Kidney (tissue), 14 donors: Measurements from ENCODE around the gene DLGAP1. TPM values are rescaled to one million over a fixed set of nuclear protein-coding genes. Genes with fewer than 3 reads are reported as not detected.
A peak's percentile ranks its signal among the peaks of the same experiment; 100 is the strongest.

ENCODE experiments used
- DNase-seq, 5 donors: peaks; one replicate each; pipeline ENCODE4 v3.0.0-alpha.2; 2013 to 2020
- FAIRE-seq: peaks from 2 replicates; lab custom pipeline; 2012; peaks lifted over from hg19 to GRCh38; lab: Jason Lieb, UNC
- H3K27ac ChIP-seq, 2 donors: one replicate each; pipeline ENCODE4 v1.7.0; 2013; ENCODE audit warnings: low read depth in 2 of 2, low read length in 2 of 2, inconsistent platforms in 1 of 2
- H3K27me3 ChIP-seq: one replicate; pipeline ENCODE4 v1.7.1; 2013; ENCODE audit warnings: low read length, inconsistent platforms; ENCODE audit not compliant: control insufficient read depth, insufficient read depth
- H3K36me3 ChIP-seq, 3 donors: one replicate each; pipeline versions ENCODE4 v1.7.0 to v1.7.1; 2013; ENCODE audit warnings: low read length in 3 of 3, control low read depth in 1 of 3, inconsistent platforms in 1 of 3; ENCODE audit not compliant: insufficient read depth in 3 of 3, control insufficient read depth in 2 of 3
- H3K4me1 ChIP-seq, 3 donors: one replicate each; pipeline versions ENCODE4 v1.7.0 to v1.7.1; 2013; ENCODE audit warnings: low read length in 3 of 3, inconsistent platforms in 1 of 3, low read depth in 1 of 3; ENCODE audit not compliant: control insufficient read depth in 2 of 3, insufficient read depth in 2 of 3
- H3K4me3 ChIP-seq, 3 donors: one replicate each; pipeline versions ENCODE4 v1.7.0 to v1.8.1; 2013; ENCODE audit warnings: low read length in 3 of 3, control low read depth in 1 of 3, inconsistent platforms in 1 of 3
- H3K9ac ChIP-seq, 3 donors: one replicate each; pipeline versions ENCODE4 v1.7.0 to v1.7.1; 2013; ENCODE audit warnings: low read length in 3 of 3, control low read depth in 1 of 3, inconsistent platforms in 1 of 3
- H3K9me3 ChIP-seq, 3 donors: one replicate each; pipeline versions ENCODE4 v1.7.0 to v1.7.1; 2013; ENCODE audit warnings: low read length in 3 of 3, control low read depth in 1 of 3, inconsistent platforms in 1 of 3; ENCODE audit not compliant: control insufficient read depth in 2 of 3, insufficient read depth in 1 of 3
- intact Hi-C: fragments of 100-400 bp; cut with DNase I; formaldehyde crosslinking; loops from one replicate; pipeline ENCODE4 v1.11.1; 2022
- polyA plus RNA-seq: library from polyadenylated mRNA; stranded (reverse); fragments of 350-450 nt; fragmentation: Illumina TruSeq; extraction: RNeasy Lipid Tissue Mini Kit (QIAGEN cat#74804); gene quantifications from one replicate; pipeline ENCODE4 v1.2.3, GENCODE V29; 2014; ENCODE audit warnings: low read depth, low replicate concordance; ENCODE audit not compliant: insufficient read depth
- total RNA-seq: library from RNA; stranded (reverse); fragmentation: NEBNext Ultra II Directional; extraction: Animal tissue kit (Norgen Biotek cat#: 25700); gene quantifications from one replicate; pipeline ENCODE4 v1.2.1, GENCODE V29; 2021
- TF ChIP-seq, protein P1 (sequence below): IDR thresholded peaks from 3 replicates; pipeline ENCODE4 v1.5.1; 2012; ENCODE audit warnings: mild to moderate bottlenecking, moderate library complexity, borderline replicate concordance; ENCODE audit not compliant: insufficient read depth; ENCODE audit errors: extremely low read depth
- donor health status: control.
- donor health status: control.
- donor health status: control.
- donor health status: control.
- donor health status: control.
- donor health status: DM: yes; HTN: yes; CAD: no.
- donor health status: Normal renal cell carcinoma (clear cell type).

The DLGAP1 gene
- total and polyA plus RNA-seq, 2 donors from 2014 or later, result 1.2 to 32.8 TPM

DNA sequence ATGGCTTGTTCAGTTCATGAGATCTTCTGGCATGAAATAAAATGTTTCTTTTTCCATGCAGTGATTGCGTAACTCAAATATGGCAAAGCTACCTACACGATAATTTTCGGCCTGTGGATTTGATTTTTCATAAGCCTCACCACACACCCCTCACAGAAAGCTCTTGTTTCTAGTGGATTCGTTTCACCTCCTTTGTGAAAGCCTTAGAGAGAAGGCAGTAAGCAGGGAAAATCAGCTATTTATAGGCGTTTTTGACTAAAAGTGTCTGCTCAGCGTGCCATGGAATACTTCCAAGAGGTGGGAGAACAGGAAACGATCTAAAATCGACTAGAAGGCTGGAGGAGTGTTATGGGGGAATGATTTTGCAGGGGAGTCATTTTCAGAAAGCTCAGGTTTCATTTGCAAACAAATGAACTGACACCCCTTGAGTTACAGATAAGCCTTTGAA is 587.2 kb downstream of the DLGAP1 start:
- H3K4me1 ChIP-seq, result peaks cover 0 to 6% (median 2%) of the 10 kb centered on the region in 3 donors
- H3K9ac ChIP-seq, result no peak overlapping the region
- H3K27me3 ChIP-seq, result no peaks in the 10 kb centered on the region
- DNase-seq (peak in 3 of 5 donors; percentile 25 to 78 (median 74)), FAIRE-seq (no peak)
- intact Hi-C loops, result no loop called here
- TF ChIP-seq, protein P1, sequence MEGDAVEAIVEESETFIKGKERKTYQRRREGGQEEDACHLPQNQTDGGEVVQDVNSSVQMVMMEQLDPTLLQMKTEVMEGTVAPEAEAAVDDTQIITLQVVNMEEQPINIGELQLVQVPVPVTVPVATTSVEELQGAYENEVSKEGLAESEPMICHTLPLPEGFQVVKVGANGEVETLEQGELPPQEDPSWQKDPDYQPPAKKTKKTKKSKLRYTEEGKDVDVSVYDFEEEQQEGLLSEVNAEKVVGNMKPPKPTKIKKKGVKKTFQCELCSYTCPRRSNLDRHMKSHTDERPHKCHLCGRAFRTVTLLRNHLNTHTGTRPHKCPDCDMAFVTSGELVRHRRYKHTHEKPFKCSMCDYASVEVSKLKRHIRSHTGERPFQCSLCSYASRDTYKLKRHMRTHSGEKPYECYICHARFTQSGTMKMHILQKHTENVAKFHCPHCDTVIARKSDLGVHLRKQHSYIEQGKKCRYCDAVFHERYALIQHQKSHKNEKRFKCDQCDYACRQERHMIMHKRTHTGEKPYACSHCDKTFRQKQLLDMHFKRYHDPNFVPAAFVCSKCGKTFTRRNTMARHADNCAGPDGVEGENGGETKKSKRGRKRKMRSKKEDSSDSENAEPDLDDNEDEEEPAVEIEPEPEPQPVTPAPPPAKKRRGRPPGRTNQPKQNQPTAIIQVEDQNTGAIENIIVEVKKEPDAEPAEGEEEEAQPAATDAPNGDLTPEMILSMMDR, result no peak
- H3K9me3 ChIP-seq, result no peaks in the 10 kb centered on the region
- H3K36me3 ChIP-seq, result no peaks in the 10 kb centered on the region
- H3K27ac ChIP-seq, result no peak overlapping the region
- no peak overlapping the region for H3K4me3 ChIP-seq

- Histone ChIP-seq H3K4me1 (peaks cover 0 to 6% (median 2%) of the 10 kb centered on the region in 3 donors), H3K27ac (no peak overlapping the region), H3K36me3 (no peaks in the 10 kb centered on the region), H3K27me3 (no peaks in the 10 kb centered on the region), H3K4me3 (no peak overlapping the region), H3K9ac (no peak overlapping the region), H3K9me3 (no peaks in the 10 kb centered on the region)
- no peak for FAIRE-seq
- DNase-seq, result peak in 3 of 5 donors; percentile 27 to 67 (median 46)
- intact Hi-C loops, result no loop called here
- TF ChIP-seq, protein P1, result no peak
Measured at GRCh38 chr18:3867236-3867635, 587.9 kb downstream of the DLGAP1 start.

DNA sequence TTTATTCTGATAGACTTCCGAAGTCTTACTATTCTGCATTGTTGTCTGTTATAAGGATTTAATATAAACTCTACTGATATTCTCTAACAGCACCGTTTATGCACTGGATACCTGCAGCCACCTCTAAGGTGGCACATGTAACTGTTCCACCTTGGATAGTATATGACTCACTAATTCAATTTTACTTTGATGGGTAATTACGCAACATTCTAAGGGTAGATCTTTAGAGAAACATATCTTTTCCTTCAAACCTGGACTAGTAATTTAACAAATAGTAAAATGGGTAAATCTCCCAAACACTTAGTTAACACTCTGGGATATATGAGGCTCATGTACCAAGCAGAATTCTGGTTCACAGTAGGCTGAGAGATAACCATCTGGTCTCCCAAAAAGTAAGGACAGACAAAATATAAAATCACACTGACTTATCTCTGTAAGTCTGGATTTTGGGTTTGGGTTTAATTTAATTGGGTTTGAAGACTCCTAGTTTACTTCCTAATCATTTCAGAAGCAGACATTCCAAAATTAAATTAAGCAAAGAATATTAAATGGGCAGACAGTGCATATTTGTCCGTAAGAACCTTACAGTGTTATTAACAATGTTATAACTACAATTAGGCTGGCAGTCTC is 590.3 kb downstream of the DLGAP1 start:
- no peak for FAIRE-seq
- Histone ChIP-seq H3K9ac (no peak overlapping the region), H3K36me3 (no peaks in the 10 kb centered on the region), H3K4me3 (no peak overlapping the region), H3K4me1 (peaks cover 0 to 6% (median 2%) of the 10 kb centered on the region in 3 donors), H3K27me3 (no peaks in the 10 kb centered on the region), H3K9me3 (no peaks in the 10 kb centered on the region), H3K27ac (no peak overlapping the region)
- TF ChIP-seq, protein P1, result no peak
- intact Hi-C loops, result no loop called here
- no peak for DNase-seq

DNA sequence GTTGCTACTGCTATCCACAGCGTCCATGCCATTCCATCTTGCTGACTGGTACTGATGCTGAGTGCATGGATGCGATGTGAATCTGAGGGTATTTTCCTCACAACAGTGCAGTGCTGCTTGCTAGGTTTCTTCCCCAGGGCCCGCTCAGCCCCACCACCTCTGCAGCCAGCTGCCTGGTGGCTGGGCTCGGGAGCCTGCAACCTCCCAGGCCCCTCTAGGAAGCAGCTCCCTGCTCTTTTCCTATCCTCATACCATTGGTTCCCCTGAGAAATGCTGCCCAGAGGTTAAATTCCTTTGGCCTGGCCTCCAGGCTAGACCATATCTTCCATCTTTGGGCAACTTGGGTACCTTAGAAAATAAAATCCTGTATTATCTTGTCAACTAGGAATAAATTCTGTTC is 591.5 kb downstream of the DLGAP1 start:
- H3K27me3 ChIP-seq, result no peaks in the 10 kb centered on the region
- FAIRE-seq (no peak), DNase-seq (no peak)
- no peak overlapping the region for H3K27ac ChIP-seq
- intact Hi-C loops, result no loop called here
- peaks cover 0 to 4% (median 2%) of the 10 kb centered on the region in 3 donors for H3K4me1 ChIP-seq
- no peak overlapping the region for H3K9ac ChIP-seq
- TF ChIP-seq, protein P1, result no peak
- H3K9me3 ChIP-seq, result no peaks in the 10 kb centered on the region
- no peaks in the 10 kb centered on the region for H3K36me3 ChIP-seq
- no peak overlapping the region for H3K4me3 ChIP-seq
